Epithelial cell of esophagus (primary cell): ENCODE measurements around the gene TUBAL3.

Experiments
- DNase-seq: peaks from one replicate; pipeline ENCODE4 v3.0.0; 2010; ENCODE audit warnings: low read depth
- H3K4me3 ChIP-seq: 2 replicates; pipeline ENCODE4 v1.5.1; 2011; ENCODE audit warnings: mild to moderate bottlenecking, low read length, control low read depth
- CTCF ChIP-seq: IDR thresholded peaks from 2 replicates; pipeline ENCODE4 v1.5.1; 2011; ENCODE audit warnings: low read depth, mild to moderate bottlenecking, low read length, control low read depth, inconsistent platforms; ENCODE audit not compliant: insufficient read depth; ENCODE audit errors: missing control alignments

The TUBAL3 gene

GRCh38 chr10:5343561-5343960 lies 61.1 kb downstream of the TUBAL3 start:
- TF ChIP-seq CTCF, result no peak

More at GRCh38 chr10:5343561-5343960, 61.1 kb downstream of the TUBAL3 start:
- DNase-seq, result no peak
- no peak overlapping the region for H3K4me3 ChIP-seq
